Suppressor macrophage (primary cell): Measurements from ENCODE around the gene KATNAL2.

Source experiments
- DNase-seq, 4 experiments: peaks; one replicate each; pipeline ENCODE4 v3.0.0-alpha.2; 2020 to 2022

KATNAL2 gene

GRCh38 chr18:47113796-47114540, 196.6 kb downstream of the KATNAL2 start:
- no peak for DNase-seq

- DNase-seq = no peak
Measured at GRCh38 chr18:47115205-47115604, 197.8 kb downstream of the KATNAL2 start.

GRCh38 chr18:47118981-47119380, 201.6 kb downstream of the KATNAL2 start:
- no peak for DNase-seq

GRCh38 chr18:47120428-47120827, 203.0 kb downstream of the KATNAL2 start:
- DNase-seq = no peak

- no peak for DNase-seq
Measured at GRCh38 chr18:47121146-47121545, 203.7 kb downstream of the KATNAL2 start.

GRCh38 chr18:47141289-47141688, 223.9 kb downstream of the KATNAL2 start:
- no peak for DNase-seq

- DNase-seq = no peak
Measured at GRCh38 chr18:47143153-47143552, 225.8 kb downstream of the KATNAL2 start.

GRCh38 chr18:47143899-47144485, 226.6 kb downstream of the KATNAL2 start:
- no peak for DNase-seq

- DNase-seq = no peak
Measured at GRCh38 chr18:47146206-47146605, 228.8 kb downstream of the KATNAL2 start.

GRCh38 chr18:47149457-47150028, 232.1 kb downstream of the KATNAL2 start:
- peak in 3 of 4 experiments; percentile 1 to 12 (median 6) for DNase-seq

GRCh38 chr18:47150029-47150823, 232.8 kb downstream of the KATNAL2 start, which contains the start of gene HDHD2:
TSS of gene HDHD2 (minus strand) at chr18:47150500. CDS start at chr18:47136439, 14,061 bp downstream.
- DNase-seq = peak; percentile 85 to 94 (median 92)

GRCh38 chr18:47150824-47151366, 233.5 kb downstream of the KATNAL2 start:
- DNase-seq = peak in 3 of 4 experiments; percentile 0 to 55 (median 23)

GRCh38 chr18:47151439-47151838, 234.0 kb downstream of the KATNAL2 start:
- no peak for DNase-seq
